Neutrophil (primary cell): ENCODE data around the gene RFPL1.
A peak's percentile ranks its signal among the peaks of the same experiment; 100 is the strongest.

ENCODE experiments used
- H3K27ac ChIP-seq: fragments of 200-600 bp; sonication (generic); 2 replicates; pipeline ENCODE4 v1.5.1; 2016; ENCODE audit warnings: mild to moderate bottlenecking, moderate library complexity
- H3K27me3 ChIP-seq: fragments of 200-600 bp; sonication (generic); 2 replicates; pipeline ENCODE4 v1.6.0; 2016; ENCODE audit warnings: mild to moderate bottlenecking
- H3K36me3 ChIP-seq: fragments of 200-600 bp; sonication (generic); 2 replicates; pipeline ENCODE4 v1.5.1; 2017
- H3K4me1 ChIP-seq, 2 experiments: fragments of 200-600 bp in 1 of 2; sonication (generic) in 1 of 2; 1 replicate in 1 of 2; 2 replicates in 1 of 2; pipeline versions ENCODE4 v1.5.1 to v1.6.1; 2013 to 2016; ENCODE audit warnings: low read depth in 1 of 2, low read length in 1 of 2, mild to moderate bottlenecking in 1 of 2, moderate library complexity in 1 of 2; ENCODE audit not compliant: control insufficient read depth in 1 of 2, insufficient read depth in 1 of 2
- H3K4me3 ChIP-seq, 2 experiments: fragments of 200-600 bp in 1 of 2; sonication (generic) in 1 of 2; 1 replicate in 1 of 2; 2 replicates in 1 of 2; pipeline ENCODE4 v1.5.1; 2013 to 2016; ENCODE audit warnings: low read depth in 1 of 2, low read length in 1 of 2, mild to moderate bottlenecking in 1 of 2, moderate library complexity in 1 of 2
- H3K9me3 ChIP-seq: fragments of 200-600 bp; sonication (generic); 2 replicates; pipeline ENCODE4 v1.5.1; 2016
- CTCF ChIP-seq: fragments of 200-600 bp; sonication (generic); IDR thresholded peaks from 2 replicates; pipeline ENCODE4 v1.5.1; 2016; ENCODE audit warnings: antibody characterized with exemption

The RFPL1 gene

GRCh38 chr22:29481265-29482000 lies 43.0 kb downstream of the RFPL1 start:
- H3K4me1 ChIP-seq: peaks cover 7 to 10% of the 10 kb centered on the region in 2 experiments
- no peak overlapping the region for H3K27ac ChIP-seq
- peaks cover 65% of the 10 kb centered on the region for H3K27me3 ChIP-seq
- no peaks in the 10 kb centered on the region for H3K36me3 ChIP-seq
- peak overlapping the region in 1 of 2 experiments; percentile 35 for H3K4me3 ChIP-seq
- TF ChIP-seq CTCF: no peak
- no peaks in the 10 kb centered on the region for H3K9me3 ChIP-seq

GRCh38 chr22:29482253-29482652 lies 43.9 kb downstream of the RFPL1 start:
- H3K4me3 ChIP-seq: no peak overlapping the region
- no peaks in the 10 kb centered on the region for H3K9me3 ChIP-seq
- H3K4me1 ChIP-seq: peaks cover 7 to 10% of the 10 kb centered on the region in 2 experiments
- H3K27ac ChIP-seq: no peak overlapping the region
- no peaks in the 10 kb centered on the region for H3K36me3 ChIP-seq
- TF ChIP-seq CTCF: no peak
- H3K27me3 ChIP-seq: peaks cover 57% of the 10 kb centered on the region

DNA sequence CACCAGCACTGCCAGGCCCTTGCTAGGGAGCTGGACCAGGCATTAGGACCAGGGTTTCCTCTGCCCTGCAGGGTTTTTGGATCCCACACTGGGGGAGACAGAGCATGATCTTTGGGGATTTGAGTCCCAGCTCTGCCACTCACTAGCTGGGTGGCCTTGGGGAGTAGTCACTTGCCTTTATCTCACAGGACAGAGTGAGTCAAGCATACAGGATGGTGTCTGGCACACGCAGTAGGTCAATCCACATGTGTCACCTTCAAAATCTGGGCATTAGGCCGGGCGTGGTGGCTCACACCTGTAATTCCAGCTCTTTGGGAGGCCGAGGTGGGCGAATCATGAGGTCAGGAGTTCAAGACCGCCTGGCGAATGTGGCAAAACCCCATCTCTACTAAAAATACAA lies 44.3 kb downstream of the RFPL1 start:
- H3K4me3 ChIP-seq: no peak overlapping the region
- peaks cover 7 to 10% of the 10 kb centered on the region in 2 experiments for H3K4me1 ChIP-seq
- no peak overlapping the region for H3K27ac ChIP-seq
- H3K36me3 ChIP-seq: no peaks in the 10 kb centered on the region
- H3K27me3 ChIP-seq: peaks cover 52% of the 10 kb centered on the region
- TF ChIP-seq CTCF: no peak
- no peaks in the 10 kb centered on the region for H3K9me3 ChIP-seq

GRCh38 chr22:29483254-29483653 lies 44.9 kb downstream of the RFPL1 start:
- Histone ChIP-seq H3K27ac (no peak overlapping the region), H3K27me3 (peaks cover 47% of the 10 kb centered on the region), H3K4me3 (no peak overlapping the region), H3K4me1 (peaks cover 7 to 10% of the 10 kb centered on the region in 2 experiments), H3K36me3 (no peaks in the 10 kb centered on the region), H3K9me3 (no peaks in the 10 kb centered on the region)
- TF ChIP-seq CTCF: no peak

- TF ChIP-seq CTCF: no peak
- H3K9me3 ChIP-seq: no peaks in the 10 kb centered on the region
- no peak overlapping the region for H3K4me3 ChIP-seq
- peaks cover 7 to 10% of the 10 kb centered on the region in 2 experiments for H3K4me1 ChIP-seq
- no peak overlapping the region for H3K27ac ChIP-seq
- no peaks in the 10 kb centered on the region for H3K36me3 ChIP-seq
- peaks cover 33% of the 10 kb centered on the region for H3K27me3 ChIP-seq
These were observed 46.3 kb downstream of the RFPL1 start for GRCh38 chr22:29484642-29485041.
